Hematopoietic multipotent progenitor cell treated with erythropoietin and hydrocortisone succinate and interleukin-3 and kit ligand, for 6 days (in vitro differentiated cells): ENCODE results near the gene IL3.

Experiments used
- DNase-seq: peaks from one replicate; pipeline ENCODE4 v3.0.0-alpha.2; 2015

Gene IL3

GRCh38 chr5:132073231-132074013 is 13.0 kb downstream of the IL3 start, which contains the start of gene CSF2:
Gene CSF2, plus strand, starts transcription at chr5:132073789. Its CDS starts 35 bp downstream, at chr5:132073824.
- no peak for DNase-seq

- DNase-seq = no peak
Observed at GRCh38 chr5:132074091-132074771, 13.8 kb downstream of the IL3 start.

- peak; percentile 21 for DNase-seq
Observed at GRCh38 chr5:132074772-132075718, 14.6 kb downstream of the IL3 start.

DNA sequence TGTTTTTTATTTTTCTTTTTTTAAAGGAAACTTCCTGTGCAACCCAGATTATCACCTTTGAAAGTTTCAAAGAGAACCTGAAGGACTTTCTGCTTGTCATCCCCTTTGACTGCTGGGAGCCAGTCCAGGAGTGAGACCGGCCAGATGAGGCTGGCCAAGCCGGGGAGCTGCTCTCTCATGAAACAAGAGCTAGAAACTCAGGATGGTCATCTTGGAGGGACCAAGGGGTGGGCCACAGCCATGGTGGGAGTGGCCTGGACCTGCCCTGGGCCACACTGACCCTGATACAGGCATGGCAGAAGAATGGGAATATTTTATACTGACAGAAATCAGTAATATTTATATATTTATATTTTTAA is 15.2 kb downstream of the IL3 start:
- DNase-seq = no peak

GRCh38 chr5:132076202-132076830 is 15.9 kb downstream of the IL3 start:
- DNase-seq = no peak

- no peak for DNase-seq
Observed at GRCh38 chr5:132076983-132077382, 16.5 kb downstream of the IL3 start.

DNA sequence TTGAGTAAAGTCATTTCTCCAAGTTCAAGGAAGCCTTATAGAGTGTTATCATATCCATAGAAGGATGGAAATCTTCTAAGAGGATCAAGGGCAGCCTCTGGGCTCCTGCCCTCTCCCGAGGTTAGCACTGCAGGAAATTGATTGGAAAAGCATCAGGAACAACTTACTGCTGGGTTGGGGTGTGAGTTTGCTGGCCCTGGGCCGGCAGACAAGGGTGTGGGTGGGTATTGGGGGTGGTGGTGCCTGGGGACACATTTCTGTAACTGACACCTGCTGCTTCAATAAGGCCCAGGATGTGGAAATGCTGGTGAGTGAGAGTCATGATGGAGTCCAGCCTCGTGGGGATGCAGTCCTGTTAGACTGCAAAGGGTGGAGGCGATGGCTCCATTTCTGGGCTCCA is 18.6 kb downstream of the IL3 start:
- DNase-seq = no peak

- DNase-seq = no peak
Observed at GRCh38 chr5:132079619-132080018, 19.2 kb downstream of the IL3 start.

DNA sequence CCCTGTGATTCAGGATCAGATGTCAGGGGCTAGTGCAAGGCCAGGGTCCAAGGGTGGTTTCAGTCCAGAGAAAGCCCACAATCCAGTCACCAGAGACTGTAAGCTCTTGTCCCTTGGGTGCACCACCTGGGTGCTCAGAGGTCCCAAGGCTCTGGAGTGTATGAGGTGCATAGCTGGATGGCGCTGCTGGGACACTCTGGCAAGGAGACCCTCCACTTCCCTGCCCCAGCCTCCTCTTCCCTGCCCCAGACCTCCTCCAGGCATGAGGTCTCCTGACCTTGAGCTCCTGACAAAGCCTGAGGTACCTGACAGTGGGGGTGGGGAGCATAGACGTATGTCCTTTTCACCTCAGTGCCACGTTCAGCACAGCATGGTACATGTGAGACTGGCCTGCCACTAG is 20.1 kb downstream of the IL3 start:
- no peak for DNase-seq

GRCh38 chr5:132081458-132081857 is 21.0 kb downstream of the IL3 start:
- DNase-seq = no peak

GRCh38 chr5:132082329-132083023 is 22.0 kb downstream of the IL3 start:
- DNase-seq = no peak

DNA sequence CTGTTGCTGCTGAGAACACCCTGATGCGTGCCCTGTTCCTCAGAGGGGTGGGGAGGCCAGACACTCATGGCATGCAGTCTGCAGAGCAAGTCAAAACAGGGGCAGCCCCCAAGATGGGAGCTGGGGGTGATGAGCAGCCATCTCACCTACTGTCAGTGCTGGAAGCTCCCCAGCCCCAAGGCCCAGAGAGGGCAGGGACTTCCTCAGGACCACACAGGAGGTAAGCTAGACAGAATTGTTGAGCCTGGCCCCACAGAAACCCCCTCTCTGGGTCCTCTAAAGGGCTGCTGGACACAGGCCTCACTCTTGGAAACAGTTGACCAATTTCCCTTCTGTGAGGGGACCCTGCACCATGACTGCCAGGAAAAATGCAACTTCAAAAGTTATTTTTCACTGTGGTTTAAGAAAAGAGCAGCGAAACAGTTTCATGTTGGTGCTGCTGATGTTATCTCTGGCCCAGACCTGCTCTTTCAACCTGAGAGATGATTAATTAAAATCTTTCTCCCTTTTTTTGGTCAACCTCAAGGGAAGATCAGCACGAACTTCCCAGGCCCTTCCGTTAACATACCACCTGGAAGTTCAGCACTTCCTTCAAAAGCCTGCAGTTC is 22.7 kb downstream of the IL3 start:
- DNase-seq = no peak

DNA sequence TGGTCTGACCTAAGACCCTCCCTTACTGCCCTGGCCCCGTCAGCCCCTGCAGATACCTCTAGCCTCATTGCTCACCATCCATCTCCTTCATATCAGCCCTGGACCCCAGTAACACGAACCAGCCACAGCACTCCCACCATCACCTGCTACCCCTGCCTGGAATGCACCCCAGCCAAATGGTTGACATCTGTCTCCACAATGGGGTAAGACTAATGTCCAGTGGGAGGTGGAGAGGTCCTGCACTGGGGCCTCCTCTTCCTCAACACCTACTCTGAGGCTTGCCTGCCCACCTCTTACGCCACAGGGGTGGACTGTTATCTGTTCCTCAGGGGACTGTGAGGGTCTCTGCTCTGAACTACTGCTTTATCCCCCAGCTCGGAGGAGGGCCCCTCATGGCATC is 25.2 kb downstream of the IL3 start:
- no peak for DNase-seq

DNA sequence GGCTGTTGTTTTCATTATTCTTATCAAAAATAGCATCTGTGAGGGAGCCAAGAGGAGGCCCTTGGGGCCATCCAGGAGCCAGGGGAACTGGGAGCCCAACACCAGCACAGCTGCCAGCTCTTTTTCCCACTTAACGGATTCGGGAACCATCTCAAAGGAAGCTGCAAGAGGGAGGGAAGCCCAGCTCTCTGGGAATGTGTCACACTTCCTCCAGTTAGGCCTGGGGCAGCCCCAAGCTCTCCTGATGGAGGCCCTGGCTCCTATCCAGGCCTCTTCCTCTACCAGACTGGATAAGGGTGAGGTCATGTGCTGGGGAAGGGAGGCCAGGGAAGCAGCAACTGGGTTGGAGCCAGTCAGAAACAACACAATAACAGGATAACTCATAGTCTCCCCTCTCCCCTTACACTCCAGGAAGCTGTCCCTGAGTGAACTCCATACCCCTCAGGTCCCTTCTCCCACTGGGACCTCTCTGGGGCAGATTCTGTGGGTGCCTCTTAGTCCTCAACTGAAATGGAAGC is 25.9 kb downstream of the IL3 start:
- DNase-seq = no peak

- no peak for DNase-seq
Observed at GRCh38 chr5:132087176-132087575, 26.7 kb downstream of the IL3 start.

DNA sequence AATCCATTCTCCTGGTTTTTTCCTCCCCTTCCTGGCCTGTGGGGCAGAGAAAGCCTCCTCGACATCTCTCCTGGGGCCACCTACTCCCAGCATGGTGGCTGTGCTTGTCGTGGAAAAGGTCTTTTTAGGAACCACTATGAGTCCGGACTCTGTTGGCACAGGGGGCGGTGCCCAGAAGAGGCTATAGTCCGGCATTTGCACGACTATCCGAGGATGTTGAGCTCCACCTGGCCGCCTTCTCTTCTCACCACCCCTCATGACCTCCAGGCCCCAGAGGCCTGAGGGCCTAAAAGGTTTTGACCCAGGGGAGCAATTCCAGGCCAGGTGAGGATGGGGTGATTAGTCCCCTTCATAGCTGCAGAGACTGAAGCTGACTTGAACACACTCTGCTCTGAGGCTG is 27.2 kb downstream of the IL3 start:
- no peak for DNase-seq

GRCh38 chr5:132089363-132089762 is 28.9 kb downstream of the IL3 start:
- DNase-seq = no peak

- DNase-seq = peak; percentile 58
Observed at GRCh38 chr5:132090107-132090506, 29.7 kb downstream of the IL3 start.

GRCh38 chr5:132093271-132093670 is 32.8 kb downstream of the IL3 start:
- DNase-seq = no peak

- no peak for DNase-seq
Observed at GRCh38 chr5:132094393-132095076, 34.1 kb downstream of the IL3 start.

DNA sequence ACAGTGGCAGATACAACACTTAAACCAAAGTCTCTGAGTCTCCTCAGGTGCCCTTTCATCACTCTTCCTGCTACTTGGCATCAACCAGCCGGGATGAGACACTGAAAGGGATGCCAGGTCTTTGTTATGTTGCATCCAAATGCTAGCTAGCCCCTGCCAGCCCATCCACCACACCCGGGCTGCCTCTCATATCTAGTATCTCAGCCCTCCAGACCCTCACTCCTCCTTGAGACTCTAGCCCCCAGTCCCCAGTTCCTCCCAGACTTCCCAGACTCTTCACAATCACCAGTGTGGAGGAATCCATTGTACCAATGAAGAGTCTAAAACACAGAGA is 34.6 kb downstream of the IL3 start:
- no peak for DNase-seq
